ENCODE measurements around the gene FBXO2.

DNA sequence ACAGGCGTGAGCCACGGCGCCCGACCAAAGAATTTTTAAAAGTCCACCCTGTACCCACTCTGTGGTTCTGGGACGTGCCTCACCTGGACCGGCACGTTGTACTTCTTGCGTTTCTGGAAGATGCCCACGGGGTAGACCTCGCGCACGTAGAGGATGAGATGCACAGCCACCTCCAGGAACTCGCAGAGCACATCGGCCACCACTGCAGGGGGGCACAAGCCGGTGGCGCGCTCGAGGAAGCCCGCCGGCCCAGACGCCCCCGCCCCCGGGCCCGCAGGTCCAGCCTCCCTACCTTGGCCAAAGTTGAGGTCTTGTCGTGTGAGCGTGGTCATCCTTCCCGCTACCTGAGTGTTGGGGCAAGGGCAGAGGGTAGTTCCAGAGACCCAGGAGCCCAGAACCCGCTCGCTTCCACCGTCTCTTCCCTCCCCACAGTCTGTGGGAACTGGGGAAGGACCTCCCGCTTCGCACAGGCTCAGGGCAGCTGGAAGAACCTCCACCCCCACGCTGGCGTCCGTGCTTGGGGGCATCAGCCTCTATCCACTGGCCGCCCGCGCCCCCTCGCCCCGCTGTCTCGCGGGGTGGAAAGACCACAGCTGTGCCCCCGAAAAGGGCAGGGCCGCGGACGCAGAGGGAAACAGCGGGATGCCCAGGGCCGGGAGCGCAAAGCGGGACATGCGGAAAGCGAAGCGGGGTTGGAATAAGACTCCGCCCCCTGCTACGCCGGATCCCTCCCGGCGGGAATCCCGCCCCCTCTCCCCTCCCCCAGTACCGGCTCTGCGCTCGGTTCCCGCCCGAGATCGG lies 26.2 kb upstream of the FBXO2 start:
- TF ChIP-seq TAF1 (IDR thresholded peaks at IDR 0.05; ENCODE audit: borderline replicate concordance, insufficient read depth, low read length), result no peak
- TF ChIP-seq POLR2AphosphoS5 (IDR thresholded peaks at IDR 0.05; ENCODE audit: low read depth, low read length), result no peak
- TF ChIP-seq, protein P1, sequence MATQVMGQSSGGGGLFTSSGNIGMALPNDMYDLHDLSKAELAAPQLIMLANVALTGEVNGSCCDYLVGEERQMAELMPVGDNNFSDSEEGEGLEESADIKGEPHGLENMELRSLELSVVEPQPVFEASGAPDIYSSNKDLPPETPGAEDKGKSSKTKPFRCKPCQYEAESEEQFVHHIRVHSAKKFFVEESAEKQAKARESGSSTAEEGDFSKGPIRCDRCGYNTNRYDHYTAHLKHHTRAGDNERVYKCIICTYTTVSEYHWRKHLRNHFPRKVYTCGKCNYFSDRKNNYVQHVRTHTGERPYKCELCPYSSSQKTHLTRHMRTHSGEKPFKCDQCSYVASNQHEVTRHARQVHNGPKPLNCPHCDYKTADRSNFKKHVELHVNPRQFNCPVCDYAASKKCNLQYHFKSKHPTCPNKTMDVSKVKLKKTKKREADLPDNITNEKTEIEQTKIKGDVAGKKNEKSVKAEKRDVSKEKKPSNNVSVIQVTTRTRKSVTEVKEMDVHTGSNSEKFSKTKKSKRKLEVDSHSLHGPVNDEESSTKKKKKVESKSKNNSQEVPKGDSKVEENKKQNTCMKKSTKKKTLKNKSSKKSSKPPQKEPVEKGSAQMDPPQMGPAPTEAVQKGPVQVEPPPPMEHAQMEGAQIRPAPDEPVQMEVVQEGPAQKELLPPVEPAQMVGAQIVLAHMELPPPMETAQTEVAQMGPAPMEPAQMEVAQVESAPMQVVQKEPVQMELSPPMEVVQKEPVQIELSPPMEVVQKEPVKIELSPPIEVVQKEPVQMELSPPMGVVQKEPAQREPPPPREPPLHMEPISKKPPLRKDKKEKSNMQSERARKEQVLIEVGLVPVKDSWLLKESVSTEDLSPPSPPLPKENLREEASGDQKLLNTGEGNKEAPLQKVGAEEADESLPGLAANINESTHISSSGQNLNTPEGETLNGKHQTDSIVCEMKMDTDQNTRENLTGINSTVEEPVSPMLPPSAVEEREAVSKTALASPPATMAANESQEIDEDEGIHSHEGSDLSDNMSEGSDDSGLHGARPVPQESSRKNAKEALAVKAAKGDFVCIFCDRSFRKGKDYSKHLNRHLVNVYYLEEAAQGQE (IDR thresholded peaks at IDR 0.05; ENCODE audit: insufficient read depth in 1 of 2, low read depth in 2 of 2, low read length in 2 of 2), result no peak
- TF ChIP-seq SIN3A (IDR thresholded peaks at IDR 0.05; ENCODE audit: borderline replicate concordance, insufficient read depth, low read length), result no peak
